B cell (primary cell): Measurements from ENCODE around the gene LRR1. TPM values are rescaled to one million over a fixed set of nuclear protein-coding genes. Genes with fewer than 3 reads are reported as not detected.

Experiments
- ATAC-seq: fragments of 200-7000 bp; cut with Tn5 transposase; one replicate; pipeline ENCODE4 v1.10.0; 2021; ENCODE audit warnings: low read depth, mild to moderate bottlenecking, moderate number of reproducible peaks, moderate library complexity
- CTCF ChIA-PET: fragments of 350-600 bp; sonication (Branson Sonifier 250); formaldehyde crosslinking; loops from one replicate; lab custom pipeline; 2021; ENCODE audit warnings: antibody characterized with exemption, inconsistent platforms; lab: Charles Lee
- POLR2A ChIA-PET: fragments of 350-600 bp; sonication (Branson Sonifier 250); formaldehyde crosslinking; loops from one replicate; lab custom pipeline; 2021; ENCODE audit warnings: antibody characterized with exemption; lab: Charles Lee
- DNase-seq: peaks from one replicate; pipeline ENCODE4 v3.0.0; 2013
- H2AFZ ChIP-seq: 2 replicates; pipeline ENCODE4 v1.6.1; 2012; ENCODE audit warnings: mild to moderate bottlenecking, low read depth, low read length; ENCODE audit not compliant: insufficient read depth, poor library complexity, severe bottlenecking
- H3K27ac ChIP-seq, 2 donors: 1 replicate in 1 of 2; 2 replicates in 1 of 2; pipeline ENCODE4 v1.5.1; 2012 to 2013; ENCODE audit warnings: low read length in 2 of 2, mild to moderate bottlenecking in 2 of 2, moderate library complexity in 1 of 2
- H3K27me3 ChIP-seq, 4 experiments: fragments of 200-600 bp in 1 of 4; sonication (generic) in 1 of 4; replicated peaks in 1 of 4; 1 replicate in 2 of 4; 2 replicates in 2 of 4; pipeline versions ENCODE4 v1.6.1 to v1.7.0; 2013 to 2016; ENCODE audit warnings: low read length in 3 of 4, mild to moderate bottlenecking in 2 of 4, mixed read lengths in 1 of 4, moderate library complexity in 1 of 4; ENCODE audit not compliant: insufficient read depth in 4 of 4, control insufficient read depth in 3 of 4; ENCODE audit errors: control extremely low read depth in 1 of 4
- H3K36me3 ChIP-seq, 2 experiments: replicated peaks in 1 of 2; 1 replicate in 1 of 2; 2 replicates in 1 of 2; pipeline versions ENCODE4 v1.6.1 to v1.7.1; 2013; ENCODE audit warnings: low read length in 1 of 2; ENCODE audit not compliant: insufficient read depth in 2 of 2, control insufficient read depth in 1 of 2; ENCODE audit errors: control extremely low read depth in 1 of 2, extremely low read depth in 1 of 2
- H3K4me1 ChIP-seq, 2 donors: fragments of 200-600 bp in 1 of 2; sonication (generic) in 1 of 2; 1 replicate in 1 of 2; 2 replicates in 1 of 2; pipeline versions ENCODE4 v1.5.1 to v1.6.1; 2013 to 2017; ENCODE audit warnings: low read length in 2 of 2; ENCODE audit not compliant: control insufficient read depth in 2 of 2, insufficient read depth in 2 of 2
- H3K4me2 ChIP-seq: replicated peaks from 2 replicates; pipeline ENCODE3; 2012; ENCODE audit warnings: mild to moderate bottlenecking, low read depth, low read length; ENCODE audit not compliant: poor library complexity, severe bottlenecking
- H3K4me3 ChIP-seq, 5 experiments: fragments of 200-600 bp in 1 of 5; sonication (generic) in 1 of 5; 1 replicate in 3 of 5; 2 replicates in 2 of 5; pipeline versions ENCODE4 v1.5.1 to v1.7.0; 2011 to 2016; ENCODE audit warnings: low read length in 4 of 5, mild to moderate bottlenecking in 4 of 5, low read depth in 2 of 5, control low read depth in 1 of 5, moderate library complexity in 1 of 5; ENCODE audit not compliant: insufficient read depth in 1 of 5; ENCODE audit errors: control extremely low read depth in 1 of 5, extremely low read depth in 1 of 5
- H3K79me2 ChIP-seq: fragments of 200-600 bp; sonication (generic); one replicate; pipeline ENCODE4 v1.6.0; 2016; ENCODE audit warnings: low read length; ENCODE audit not compliant: control insufficient read depth, insufficient read depth
- H3K9ac ChIP-seq: fragments of 200-600 bp; sonication (generic); 2 replicates; pipeline ENCODE4 v1.6.1; 2017; ENCODE audit warnings: mild to moderate bottlenecking, low read length, moderate library complexity
- H3K9me3 ChIP-seq, 3 donors: one replicate each; pipeline versions ENCODE4 v1.6.1 to v1.7.1; 2013; ENCODE audit warnings: low read length in 2 of 3; ENCODE audit not compliant: control insufficient read depth in 2 of 3, insufficient read depth in 1 of 3; ENCODE audit errors: control extremely low read depth in 1 of 3
- H4K20me1 ChIP-seq: 2 replicates; pipeline ENCODE4 v1.6.0; 2012; ENCODE audit warnings: mild to moderate bottlenecking, low read length; ENCODE audit not compliant: insufficient read depth, control insufficient read depth, poor library complexity, severe bottlenecking
- H3K27ac Mint-ChIP-seq: one replicate; pipeline ENCODE4 v1.8.0; 2021; ENCODE audit warnings: mixed read lengths
- H3K27me3 Mint-ChIP-seq: one replicate; pipeline ENCODE4 v1.8.0; 2021; ENCODE audit warnings: mixed read lengths
- H3K4me1 Mint-ChIP-seq: one replicate; pipeline ENCODE4 v1.8.0; 2021; ENCODE audit warnings: mixed read lengths
- H3K4me3 Mint-ChIP-seq: one replicate; pipeline ENCODE4 v1.8.0; 2021; ENCODE audit warnings: mixed read lengths
- H3K9me3 Mint-ChIP-seq: one replicate; pipeline ENCODE4 v1.8.0; 2022; ENCODE audit warnings: mixed read lengths; ENCODE audit not compliant: insufficient read depth
- EZH2 ChIP-seq: IDR thresholded peaks from 2 replicates; pipeline ENCODE4 v1.6.1; 2012; ENCODE audit warnings: borderline replicate concordance, low read depth, mild to moderate bottlenecking, moderate library complexity, low read length; ENCODE audit not compliant: insufficient read depth, poor library complexity, severe bottlenecking
- WGBS: methylation state at CpG from one replicate; pipeline ENCODE4 v1.1.5; 2013; ENCODE audit warnings: missing lambda C conversion rate; ENCODE audit not compliant: insufficient coverage; 5-methylcytosine and 5-hydroxymethylcytosine counted together
- intact Hi-C: fragments of 100-400 bp; cut with micrococcal nuclease; formaldehyde crosslinking; loops from one replicate; pipeline ENCODE4 v1.10.0; 2022
- polyA plus RNA-seq: library from polyadenylated mRNA; depleted of rRNA; stranded (reverse); fragments of >200 nt; gene quantifications from 2 replicates; pipeline ENCODE4 v1.2.3, GENCODE V29; 2012
- total RNA-seq, 2 donors: library from RNA; stranded (reverse); fragments of 120-200 nt in 1 of 2; gene quantifications; 1 replicate in 1 of 2; 2 replicates in 1 of 2; pipeline versions ENCODE4 v1.2.3 to v1.2.4, GENCODE V29; 2013 to 2022
- TF ChIP-seq, protein P1 (sequence below): fragments of 200-600 bp; IDR thresholded peaks from one replicate; pipeline ENCODE4 v1.8.0; 2022; ENCODE audit warnings: antibody characterized with exemption, mild to moderate bottlenecking

LRR1 gene
- total and polyA plus RNA-seq, 2 donors (not counting 1 experiment from before 2014, with no cell fraction given), result 3.5 to 10.3 TPM

DNA sequence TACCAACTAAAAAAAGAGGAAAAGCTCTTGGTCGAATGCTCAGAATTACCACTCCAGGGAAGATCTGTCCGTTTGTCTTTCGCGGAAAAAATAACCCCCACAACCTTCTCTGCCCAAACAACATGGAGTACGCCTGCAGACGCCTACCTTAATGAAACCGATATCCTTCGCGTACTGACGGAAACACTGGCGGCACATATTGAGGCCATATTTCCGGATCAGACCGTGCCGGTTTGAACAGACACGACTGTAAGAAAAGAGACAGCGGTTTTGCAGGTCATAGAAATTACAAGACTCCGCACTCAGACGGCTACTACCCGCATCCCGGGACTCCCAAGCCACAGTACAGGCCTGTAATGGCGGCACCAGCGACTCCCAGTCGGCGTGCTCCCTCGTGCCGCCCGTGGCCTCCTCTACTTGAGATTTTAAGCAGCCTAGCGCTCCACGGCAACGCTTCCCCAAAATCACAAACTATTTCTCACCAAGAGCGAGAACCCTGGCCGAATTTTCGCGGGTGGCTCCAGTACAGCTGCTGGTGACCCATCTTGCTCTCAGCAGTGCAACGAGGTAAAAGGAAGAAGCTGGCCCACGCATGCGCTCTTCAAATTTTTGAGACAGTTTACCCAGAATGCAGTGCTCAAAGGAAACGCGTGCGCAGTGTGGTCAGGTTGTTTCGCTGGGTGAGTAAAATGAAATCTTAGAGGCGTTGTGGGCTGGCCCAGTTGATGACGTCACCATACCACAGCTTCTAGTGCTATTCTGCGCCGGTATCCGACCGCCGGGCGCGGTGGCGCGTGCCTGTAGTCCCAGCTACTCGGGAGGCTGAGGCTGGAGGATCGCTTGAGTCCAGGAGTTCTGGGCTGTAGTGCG, 12.7 kb upstream of the LRR1 start, which contains the start of gene RPS29:
RPS29 (minus strand) TSS at position 578 of the 870 bp plus-strand sequence; CDS start at position 544, 34 bp downstream.
- H3K9me3 Mint-ChIP-seq, result no peaks in the 10 kb centered on the region
- no peaks in the 10 kb centered on the region for H3K27me3 Mint-ChIP-seq
- peak within 1 kb of the TSS; percentile 88 for H3K4me3 Mint-ChIP-seq
- Histone ChIP-seq H3K27me3 (no peaks in the 10 kb centered on the region), H3K4me3 (peak within 1 kb of the TSS; percentile 70 to 100 (median 88)), H3K4me2 (peak within 1 kb of the TSS; percentile 87), H4K20me1 (peaks cover 38% of the 10 kb centered on the region), H3K9me3 (no peaks in the 10 kb centered on the region), H3K9ac (peak within 1 kb of the TSS; percentile 96), H3K36me3 (peaks cover 10 to 28% of the 10 kb centered on the region in 2 experiments), H3K4me1 (peaks cover 17 to 24% of the 10 kb centered on the region in 2 donors), H2AFZ (peak within 1 kb of the TSS; percentile 68), H3K79me2 (peaks cover 52% of the 10 kb centered on the region), H3K27ac (peak within 1 kb of the TSS; percentile 88 to 95)
- DNase-seq (peak; percentile 100), ATAC-seq (peak; percentile 86)
- peaks cover 46% of the 10 kb centered on the region for H3K4me1 Mint-ChIP-seq
- intact Hi-C loops, result loop anchor here (1.0 to 10.0 kb wide), 7 partner anchors 34 to 949 kb away; partner anchors contain the start of genes DMAC2L, KLHDC1, KLHDC2 and L2HGDH
- WGBS, result under 1% methylated on average over 42 of the region's 55 CpGs
- CTCF ChIA-PET, result interaction anchor here (0.5 to 5.4 kb wide), 8 partner anchors 10 to 282 kb away, joined by 3 to 92 read pairs (median 11); partner anchors contain the start of genes DNAAF2, KLHDC2, LRR1 and MGAT2
- TF ChIP-seq EZH2, result no peak
- TF ChIP-seq, protein P1, sequence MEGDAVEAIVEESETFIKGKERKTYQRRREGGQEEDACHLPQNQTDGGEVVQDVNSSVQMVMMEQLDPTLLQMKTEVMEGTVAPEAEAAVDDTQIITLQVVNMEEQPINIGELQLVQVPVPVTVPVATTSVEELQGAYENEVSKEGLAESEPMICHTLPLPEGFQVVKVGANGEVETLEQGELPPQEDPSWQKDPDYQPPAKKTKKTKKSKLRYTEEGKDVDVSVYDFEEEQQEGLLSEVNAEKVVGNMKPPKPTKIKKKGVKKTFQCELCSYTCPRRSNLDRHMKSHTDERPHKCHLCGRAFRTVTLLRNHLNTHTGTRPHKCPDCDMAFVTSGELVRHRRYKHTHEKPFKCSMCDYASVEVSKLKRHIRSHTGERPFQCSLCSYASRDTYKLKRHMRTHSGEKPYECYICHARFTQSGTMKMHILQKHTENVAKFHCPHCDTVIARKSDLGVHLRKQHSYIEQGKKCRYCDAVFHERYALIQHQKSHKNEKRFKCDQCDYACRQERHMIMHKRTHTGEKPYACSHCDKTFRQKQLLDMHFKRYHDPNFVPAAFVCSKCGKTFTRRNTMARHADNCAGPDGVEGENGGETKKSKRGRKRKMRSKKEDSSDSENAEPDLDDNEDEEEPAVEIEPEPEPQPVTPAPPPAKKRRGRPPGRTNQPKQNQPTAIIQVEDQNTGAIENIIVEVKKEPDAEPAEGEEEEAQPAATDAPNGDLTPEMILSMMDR, result no peak
- POLR2A ChIA-PET, result interaction anchor here (0.7 to 3.4 kb wide), 8 partner anchors 9 to 784 kb away, joined by 3 to 53 read pairs (median 10); partner anchors contain the start of genes DNAAF2, KLHDC2, LRR1 and MGAT2
- peak within 1 kb of the TSS; percentile 100 for H3K27ac Mint-ChIP-seq
